ENCODE results near the gene SPOCK2.
"Not testable (repeated sequence)": the region's sequence is repeated elsewhere in the genome, so short reads cannot be mapped to it uniquely, and the experiment has no call there.

SPOCK2 gene

GRCh38 chr10:72108830-72109635 lies 20.7 kb upstream of the SPOCK2 start:
- ChIA-PET POLR2A (no interaction called here), CTCF (interaction anchor here (1.0 to 2.8 kb wide), 4 partner anchors 17 to 212 kb away, joined by 3 to 13 read pairs (median 10); no protein-coding TSS in a partner anchor)
- TF ChIP-seq CTCF (IDR thresholded peaks at IDR 0.05; ENCODE audit: insufficient read depth, low read length, missing control alignments) = no peak
- no peak for DNase-seq (ENCODE audit: low read depth, low spot score)
- no peak overlapping the region for H3K4me3 ChIP-seq (ENCODE audit: low read depth, low read length)

DNA sequence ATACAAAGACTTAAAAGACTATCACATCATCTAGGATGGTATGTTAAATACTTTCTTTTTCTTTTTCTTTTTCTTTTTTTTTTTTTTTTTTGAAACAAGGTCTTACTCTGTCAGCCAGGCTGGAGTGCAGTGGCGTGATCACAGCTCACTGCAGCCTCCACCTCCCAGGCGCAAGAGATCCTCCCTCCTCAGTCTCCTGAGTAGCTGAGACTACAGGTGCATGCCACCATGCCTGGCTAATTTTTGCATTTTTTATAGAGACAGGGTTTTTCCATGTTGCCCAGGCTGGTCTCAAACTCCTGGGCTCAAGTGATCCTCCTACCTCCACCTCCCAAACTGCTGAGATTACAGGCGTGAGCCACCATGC lies 19.6 kb upstream of the SPOCK2 start:
- CTCF ChIA-PET = interaction anchor here (1.7 to 2.8 kb wide), 3 partner anchors 18 to 211 kb away, joined by 10 to 13 read pairs (median 10); no protein-coding TSS in a partner anchor
- H3K4me3 ChIP-seq (ENCODE audit: low read depth, low read length); POLR2A ChIA-PET; DNase-seq (ENCODE audit: low read depth, low spot score): not testable (repeated sequence)

DNA sequence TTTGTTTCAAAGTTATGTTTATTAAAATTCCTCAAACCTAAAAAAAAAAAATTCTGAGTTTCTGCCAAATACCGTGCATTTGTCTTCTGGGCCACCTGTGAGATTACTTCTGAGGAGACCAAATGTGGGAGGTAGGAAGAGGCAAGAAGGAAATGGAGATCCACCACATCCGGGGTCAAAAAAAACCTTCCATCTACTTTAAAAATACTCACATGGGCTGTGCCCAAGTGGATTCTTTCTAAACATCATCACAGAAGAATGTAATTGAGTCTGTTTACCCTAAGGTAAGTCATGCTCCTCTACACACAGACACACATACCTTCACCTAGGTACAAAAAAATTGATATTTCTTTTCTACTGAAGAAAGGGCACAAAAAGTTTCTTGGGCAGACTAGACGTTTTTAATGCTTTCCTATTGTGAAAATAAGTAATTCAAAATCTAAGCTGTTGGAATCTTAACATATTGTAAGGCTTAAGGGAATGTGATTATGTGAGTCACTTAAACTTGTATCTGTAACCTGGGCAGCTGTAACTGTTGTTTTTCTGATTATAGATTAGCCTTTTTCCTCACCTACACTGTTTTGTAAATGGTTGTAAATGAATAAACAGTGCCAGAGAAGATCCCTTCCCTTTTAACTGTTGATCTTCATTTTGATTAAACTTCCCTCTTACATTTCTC lies 19.1 kb upstream of the SPOCK2 start:
- ChIA-PET CTCF (interaction anchor here (1.7 to 2.8 kb wide), 3 partner anchors 18 to 211 kb away, joined by 10 to 13 read pairs (median 10); no protein-coding TSS in a partner anchor), POLR2A (no interaction called here)
- no peak for TF ChIP-seq CTCF (IDR thresholded peaks at IDR 0.05; ENCODE audit: insufficient read depth, low read length, missing control alignments)
- no peak for DNase-seq (ENCODE audit: low read depth, low spot score)
- H3K4me3 ChIP-seq (ENCODE audit: low read depth, low read length) = no peak overlapping the region

- CTCF ChIA-PET = interaction anchor here (2.8 kb wide), 1 partner anchor 210 kb away, joined by 10 read pairs; no protein-coding TSS in a partner anchor
Observed at GRCh38 chr10:72106896-72107295, 18.5 kb upstream of the SPOCK2 start.

GRCh38 chr10:72106154-72106849 lies 18.0 kb upstream of the SPOCK2 start:
- ChIA-PET POLR2A (no interaction called here), CTCF (interaction anchor here (2.8 kb wide), 1 partner anchor 210 kb away, joined by 10 read pairs; no protein-coding TSS in a partner anchor)
- no peak for TF ChIP-seq CTCF (IDR thresholded peaks at IDR 0.05; ENCODE audit: insufficient read depth, low read length, missing control alignments)
- H3K4me3 ChIP-seq (ENCODE audit: low read depth, low read length) = no peak overlapping the region
- no peak for DNase-seq (ENCODE audit: low read depth, low spot score)

More at GRCh38 chr10:72106896-72107295, 18.5 kb upstream of the SPOCK2 start:
- POLR2A ChIA-PET = no interaction called here
- H3K4me3 ChIP-seq (ENCODE audit: low read depth, low read length) = no peak overlapping the region
- TF ChIP-seq CTCF (IDR thresholded peaks at IDR 0.05; ENCODE audit: insufficient read depth, low read length, missing control alignments) = no peak
- DNase-seq (ENCODE audit: low read depth, low spot score) = no peak

DNA sequence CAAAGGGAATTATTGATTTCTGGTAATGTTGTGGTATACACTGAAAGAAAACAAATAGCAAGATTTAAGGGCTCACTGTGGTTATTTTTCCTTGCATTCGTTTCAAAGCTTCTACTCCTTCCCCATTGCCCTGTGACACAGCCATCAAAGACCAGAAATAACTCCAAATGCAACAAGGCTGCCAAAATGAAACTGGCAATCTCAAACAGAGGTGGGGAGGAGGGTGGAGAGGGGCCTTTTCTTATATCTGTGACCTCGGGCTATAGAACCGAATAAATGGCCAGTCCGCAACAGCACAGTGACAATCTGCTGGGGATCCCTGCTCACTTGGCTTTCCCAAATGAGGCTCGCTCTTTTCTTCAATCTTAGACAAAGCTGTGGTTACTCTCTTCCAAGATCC lies 17.4 kb upstream of the SPOCK2 start:
- DNase-seq (ENCODE audit: low read depth, low spot score) = no peak
- ChIA-PET CTCF (no interaction called here), POLR2A (no interaction called here)
- H3K4me3 ChIP-seq (ENCODE audit: low read depth, low read length) = no peak overlapping the region
- TF ChIP-seq CTCF (IDR thresholded peaks at IDR 0.05; ENCODE audit: insufficient read depth, low read length, missing control alignments) = no peak
